Measurements from ENCODE around the gene NLK.
"Not testable (repeated sequence)": the region's sequence is repeated elsewhere in the genome, so short reads cannot be mapped to it uniquely, and the experiment has no call there.

Gene NLK

GRCh38 chr17:28118362-28118761, 75.9 kb downstream of the NLK start:
- no peak for DNase-seq

DNA sequence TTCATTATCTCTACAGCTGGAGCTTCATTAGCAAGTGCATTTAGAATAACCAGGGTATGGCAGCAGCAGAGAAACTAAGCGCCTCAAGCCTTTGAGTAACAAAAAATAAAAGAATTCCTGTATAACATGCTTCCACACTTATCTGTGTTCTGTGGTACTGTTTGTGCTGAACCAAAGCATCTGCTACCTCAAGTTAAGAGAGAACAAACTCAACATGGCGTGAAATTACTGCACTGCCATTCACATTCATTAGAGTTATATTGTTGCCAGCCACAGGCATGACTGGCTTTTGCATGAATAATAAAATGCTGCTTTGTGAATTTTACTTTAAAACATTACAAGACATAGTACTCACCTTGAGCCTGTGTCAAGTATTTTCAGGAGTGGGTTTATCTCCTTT, 76.6 kb downstream of the NLK start:
- no peak for DNase-seq

- DNase-seq = no peak
Observed at GRCh38 chr17:28119560-28119959, 77.1 kb downstream of the NLK start.

DNA sequence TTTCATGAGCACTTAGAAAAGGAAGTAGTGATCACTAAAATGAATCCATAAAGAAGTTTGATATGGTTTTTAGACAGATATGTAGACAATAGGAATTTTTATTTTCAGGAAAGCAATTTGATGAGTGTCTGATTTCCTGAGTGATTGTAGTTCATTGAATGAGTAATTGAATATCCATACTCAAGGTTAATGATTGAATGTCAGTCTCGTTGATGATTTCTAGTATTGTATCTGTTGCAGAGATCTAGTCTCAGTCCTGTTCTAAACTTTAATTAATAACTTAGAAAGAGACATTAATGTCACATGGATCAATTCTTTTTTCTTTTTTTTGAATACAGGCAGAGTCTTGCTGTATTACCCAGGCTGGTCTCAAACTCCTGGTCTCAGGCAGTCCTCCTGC, 78.3 kb downstream of the NLK start:
- DNase-seq = no peak

GRCh38 chr17:28124962-28125361, 82.5 kb downstream of the NLK start:
- DNase-seq = no peak

DNA sequence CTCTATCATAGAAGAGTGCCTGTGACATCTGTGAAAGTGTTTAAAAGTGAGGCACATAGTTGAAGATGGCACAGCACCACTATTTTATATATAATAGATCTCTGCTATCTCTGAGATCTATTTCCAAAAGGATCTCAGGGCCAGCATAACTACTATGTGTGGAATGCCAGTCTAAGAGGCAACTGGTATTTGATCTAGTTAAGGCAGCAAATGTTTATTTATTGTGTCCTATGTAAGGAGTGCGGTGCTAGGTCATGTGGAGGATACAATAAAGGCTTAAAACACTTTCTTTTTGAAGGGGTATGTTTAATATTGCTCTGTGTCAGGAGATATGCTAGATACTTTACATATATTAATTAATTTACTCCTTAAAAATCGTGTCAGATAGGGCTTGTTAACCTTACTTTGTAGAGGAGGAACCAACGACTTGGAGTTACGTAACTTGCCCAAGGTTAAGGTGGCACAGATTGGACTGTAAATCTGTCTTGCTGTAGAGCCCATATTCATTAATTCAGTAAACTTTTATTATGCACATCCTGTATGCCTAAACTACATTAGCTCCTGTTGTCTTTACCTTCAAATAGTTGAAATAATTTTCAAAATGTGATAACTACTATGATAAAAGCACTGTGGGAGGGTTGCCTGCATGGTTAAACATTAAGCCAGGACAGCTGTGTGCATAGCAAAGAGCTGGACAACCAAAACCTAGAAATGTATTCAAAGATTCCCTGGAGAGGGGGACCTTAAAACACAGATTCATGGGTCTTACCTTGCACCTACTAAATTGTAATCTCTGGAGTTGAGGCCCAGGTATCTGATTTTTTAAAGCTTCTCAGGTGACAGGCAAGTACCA, 83.3 kb downstream of the NLK start:
- DNase-seq = no peak

DNA sequence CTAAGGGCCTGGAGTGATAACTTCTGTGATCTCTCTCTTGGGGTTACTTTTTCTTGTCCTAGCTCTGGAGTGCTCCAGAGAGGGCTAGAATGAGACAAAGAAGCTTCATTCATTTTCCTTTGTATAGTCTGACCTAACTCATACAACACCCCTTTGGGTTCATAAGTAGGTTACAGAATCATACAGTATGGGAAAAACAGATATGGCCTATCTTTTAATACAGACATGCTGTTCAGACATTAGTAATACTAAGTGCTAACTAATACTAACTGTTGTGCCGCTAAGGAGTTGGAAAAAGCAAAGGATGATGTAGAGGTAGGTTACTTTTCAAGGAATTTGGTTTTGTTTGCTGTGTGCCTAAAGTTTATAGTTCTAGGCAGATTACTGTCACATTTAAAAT, 84.7 kb downstream of the NLK start:
- DNase-seq = no peak

DNA sequence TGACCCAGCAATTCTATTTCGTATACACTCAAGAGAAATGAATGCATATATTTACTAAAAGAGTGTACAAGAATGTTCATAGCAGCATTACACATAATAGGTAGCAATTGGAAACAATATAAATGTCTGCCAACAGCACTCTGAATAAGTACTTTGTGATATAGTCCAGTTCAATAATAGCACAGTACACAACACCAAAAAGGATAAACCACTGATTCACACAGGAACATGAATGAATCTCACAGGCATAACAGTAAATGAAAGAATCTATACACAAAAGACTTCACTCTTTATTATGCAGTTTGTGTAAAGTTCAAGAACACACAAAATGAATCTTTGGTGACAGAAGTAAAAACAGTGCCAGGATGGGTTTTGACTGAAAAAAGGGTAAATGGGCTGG, 86.3 kb downstream of the NLK start:
- DNase-seq = no peak

DNA sequence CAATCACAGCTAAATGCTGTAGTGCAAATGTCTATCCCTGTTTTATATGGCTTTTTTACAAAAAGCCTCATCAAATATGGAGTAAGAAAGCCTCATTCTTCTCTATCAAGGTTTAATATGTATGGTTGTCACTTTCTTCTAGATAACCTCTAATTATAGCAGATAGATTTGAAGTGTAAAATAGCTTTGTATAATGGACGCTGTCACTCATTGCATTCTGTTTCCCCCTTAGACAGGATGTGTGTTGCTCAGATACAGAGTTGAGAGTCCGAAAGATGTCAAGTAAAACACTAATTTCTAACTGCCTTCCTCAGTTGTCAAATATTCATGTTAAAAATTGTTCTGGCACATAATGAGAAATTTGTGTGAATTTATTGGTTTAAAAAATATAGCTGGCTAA, 88.0 kb downstream of the NLK start:
- no peak for DNase-seq

- DNase-seq = no peak
Observed at GRCh38 chr17:28131599-28131998, 89.1 kb downstream of the NLK start.

DNA sequence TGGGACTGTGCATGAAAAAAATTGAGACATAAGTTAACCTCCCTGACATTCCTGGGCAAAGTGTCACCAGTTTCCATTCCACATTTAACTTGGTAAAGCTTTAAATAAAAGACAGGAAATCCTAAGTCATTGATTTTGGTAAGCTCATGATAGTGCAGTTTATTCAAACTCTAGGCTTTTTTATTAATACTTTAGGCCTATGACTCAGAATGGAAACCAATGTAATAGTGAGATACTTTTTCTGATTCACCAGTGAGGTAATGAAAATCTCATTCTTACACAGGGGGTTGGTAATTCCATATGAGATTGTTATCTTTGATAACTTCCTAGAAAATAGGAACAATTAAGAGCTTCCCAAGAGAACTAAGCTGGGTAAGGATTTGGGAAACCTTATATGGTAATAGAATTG, 91.1 kb downstream of the NLK start:
- no peak for DNase-seq

DNA sequence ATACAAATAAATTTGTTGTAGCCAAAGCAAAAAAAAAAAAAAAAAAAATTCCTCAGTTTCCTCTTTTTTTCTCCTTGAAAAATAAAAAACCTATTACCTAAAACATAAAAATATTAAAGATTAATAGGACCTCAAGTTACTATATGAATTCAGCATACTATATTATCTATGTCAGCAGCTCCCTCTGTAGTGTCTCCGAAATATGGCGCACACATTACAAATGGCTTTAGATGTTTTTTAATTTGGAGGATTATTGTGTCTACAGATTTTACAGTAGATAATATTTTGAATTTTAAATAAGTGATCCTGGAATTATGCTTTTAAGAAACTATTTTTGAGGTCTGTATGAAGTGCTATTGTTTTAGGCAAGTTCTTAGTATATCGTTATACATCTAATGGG, 94.4 kb downstream of the NLK start:
- DNase-seq = no peak

GRCh38 chr17:28139822-28140221, 97.3 kb downstream of the NLK start:
- DNase-seq = no peak

DNA sequence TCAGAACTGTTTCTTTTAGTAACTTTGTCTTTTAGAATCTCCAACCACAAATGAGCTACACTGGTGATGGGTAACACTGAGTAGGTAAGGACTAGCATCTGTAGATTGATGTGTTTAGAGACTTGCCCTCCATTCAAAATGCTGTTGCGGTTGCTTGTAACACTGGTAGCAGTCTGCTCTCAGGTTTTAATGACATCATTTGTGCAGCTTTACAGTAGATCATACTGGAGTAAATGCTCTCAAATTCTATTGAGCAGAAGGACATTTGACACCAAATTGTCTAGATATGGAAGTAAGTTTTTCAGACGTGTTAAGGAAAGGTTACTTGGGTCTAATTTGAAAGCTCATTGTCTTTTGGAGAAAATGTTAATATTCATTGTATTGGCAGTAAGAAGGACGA, 98.8 kb downstream of the NLK start:
- DNase-seq = no peak

DNA sequence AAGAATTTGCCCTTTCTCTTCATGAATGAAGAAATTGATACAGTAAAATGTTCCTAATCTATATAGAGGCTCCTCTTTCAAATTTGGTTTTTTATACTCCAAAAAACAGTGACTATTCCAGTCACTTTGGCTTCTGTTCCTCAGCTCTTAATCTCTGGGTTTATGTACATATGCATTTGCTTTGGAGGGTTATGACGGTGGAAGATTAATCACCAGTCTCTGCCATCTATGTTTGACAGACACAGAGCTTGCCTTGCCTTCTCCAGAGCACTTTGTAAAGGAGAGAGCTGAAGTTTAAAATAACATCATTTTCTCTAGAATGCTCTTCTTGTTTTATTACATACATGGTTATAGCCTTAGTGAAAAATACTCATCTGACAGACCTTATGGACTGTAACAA, 99.3 kb downstream of the NLK start:
- DNase-seq = no peak

DNA sequence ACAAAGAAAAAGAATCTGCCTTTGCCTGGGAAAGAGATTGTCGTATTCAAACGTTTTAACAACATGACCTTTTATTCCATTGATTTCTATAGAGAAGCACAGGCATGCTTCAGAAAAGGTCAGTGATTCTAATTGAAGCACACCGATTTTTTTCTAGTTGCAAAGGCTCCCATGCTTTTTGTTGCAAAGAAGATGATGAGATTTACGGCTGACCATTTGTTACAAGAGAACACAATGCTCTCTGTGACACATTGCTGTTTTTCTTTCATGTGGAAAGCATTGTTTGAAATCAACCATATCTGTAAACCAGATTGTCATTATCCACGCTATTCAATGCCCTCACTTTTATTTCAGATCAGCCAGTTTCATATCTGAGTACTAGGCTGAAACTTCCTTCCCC, 99.8 kb downstream of the NLK start:
- no peak for DNase-seq

DNA sequence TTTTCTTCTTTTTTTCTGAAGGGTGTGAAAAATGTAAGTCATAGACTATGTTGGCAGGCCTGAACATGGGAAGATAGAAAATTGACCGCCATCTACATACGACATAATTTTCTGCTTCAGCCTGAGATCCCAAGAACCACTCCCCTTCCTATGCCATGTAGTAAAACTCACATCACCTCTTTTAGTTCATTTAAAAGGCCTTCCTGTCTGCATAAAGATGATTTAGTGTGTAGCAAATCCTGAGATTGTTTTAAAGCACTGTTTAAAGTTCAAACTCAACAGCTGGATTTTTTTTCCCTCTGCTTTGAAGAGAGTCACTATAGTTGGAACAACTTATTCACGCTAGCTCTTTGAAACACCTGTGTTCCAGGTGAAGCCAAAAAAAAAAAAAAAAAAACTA, 101.5 kb downstream of the NLK start:
- no peak for DNase-seq

- no peak for DNase-seq
Observed at GRCh38 chr17:28145348-28145747, 102.9 kb downstream of the NLK start.

- peak; percentile 47 for DNase-seq
Observed at GRCh38 chr17:28147017-28147416, 104.5 kb downstream of the NLK start.

GRCh38 chr17:28151001-28151400, 108.5 kb downstream of the NLK start:
- DNase-seq = peak; percentile 80

GRCh38 chr17:28154214-28154613, 111.7 kb downstream of the NLK start:
- DNase-seq = no peak

GRCh38 chr17:28155405-28155804, 112.9 kb downstream of the NLK start:
- DNase-seq = not testable (repeated sequence)

DNA sequence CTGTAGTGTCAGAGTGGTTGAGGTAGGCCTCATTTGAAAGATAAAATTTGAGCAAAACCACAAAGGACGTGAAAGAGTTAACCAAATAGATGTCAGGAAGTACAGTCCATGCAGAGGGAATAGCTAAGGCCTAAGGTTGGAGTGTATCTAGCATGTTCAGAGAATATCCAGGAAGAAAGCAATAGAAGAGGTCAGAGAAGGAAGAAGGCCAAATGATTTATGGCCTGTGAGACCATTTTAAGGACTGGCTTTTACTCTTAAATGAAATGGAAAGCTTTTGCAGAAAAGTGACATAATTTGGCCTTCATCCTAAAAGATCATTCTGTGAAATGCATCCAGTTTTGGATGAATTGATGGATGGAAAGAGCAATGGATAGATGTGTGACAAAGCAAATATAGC, 116.5 kb downstream of the NLK start:
- no peak for DNase-seq

- no peak for DNase-seq
Observed at GRCh38 chr17:28159924-28160323, 117.4 kb downstream of the NLK start.

- DNase-seq = no peak
Observed at GRCh38 chr17:28160610-28161009, 118.1 kb downstream of the NLK start.
